Endothelial cell of umbilical vein (primary cell): ENCODE data around the gene TMEM229B. TPM values are rescaled to one million over a fixed set of nuclear protein-coding genes. Genes with fewer than 3 reads are reported as not detected.

Experiments
- BruUV-seq: library from RNA; stranded (reverse); fragments of 400-500 nt; replicated peaks from 2 replicates; lab custom pipeline; 2021; lab: Mats Ljungman, UMichigan
- CTCF ChIA-PET: fragments of 300-600, 350-600 bp; sonication (Branson Sonifier 250); formaldehyde crosslinking; loops from one replicate; lab custom pipeline; 2021; ENCODE audit warnings: antibody characterized with exemption, inconsistent platforms; lab: Charles Lee
- POLR2A ChIA-PET: fragments of 300-600, 350-600 bp; sonication (Branson Sonifier 250); formaldehyde crosslinking; loops from one replicate; lab custom pipeline; 2021; ENCODE audit warnings: antibody characterized with exemption, inconsistent platforms; lab: Charles Lee
- DNase-seq: peaks from one replicate; pipeline ENCODE4 v3.0.0-alpha.2; 2011; ENCODE audit warnings: low read depth, low spot score
- FAIRE-seq: peaks from 2 replicates; lab custom pipeline; 2011; peaks lifted over from hg19 to GRCh38; lab: Jason Lieb, UNC
- H2AFZ ChIP-seq: 2 replicates; pipeline ENCODE4 v1.6.0; 2012; ENCODE audit warnings: low read depth, low read length, control low read depth, inconsistent platforms
- H3K27ac ChIP-seq: 2 replicates; pipeline ENCODE4 v1.5.1; 2011; ENCODE audit warnings: low read depth, mild to moderate bottlenecking, control low read depth, low read length, moderate library complexity; ENCODE audit not compliant: insufficient read depth
- H3K27me3 ChIP-seq, 2 experiments: 2 replicates each; pipeline versions ENCODE4 v1.6.0 to v1.6.1; 2011; ENCODE audit warnings: low read length in 2 of 2, mixed read lengths in 1 of 2; ENCODE audit not compliant: control insufficient read depth in 2 of 2, insufficient read depth in 2 of 2
- H3K36me3 ChIP-seq, 2 experiments: 2 replicates in 1 of 2; 3 replicates in 1 of 2; pipeline ENCODE4 v1.5.1; 2011; ENCODE audit warnings: low read length in 2 of 2, mild to moderate bottlenecking in 1 of 2, moderate library complexity in 1 of 2; ENCODE audit not compliant: control insufficient read depth in 2 of 2, insufficient read depth in 2 of 2; ENCODE audit errors: extremely low read depth in 1 of 2
- H3K4me1 ChIP-seq: 3 replicates; pipeline ENCODE4 v1.5.1; 2011; ENCODE audit warnings: mild to moderate bottlenecking, low read length; ENCODE audit not compliant: control insufficient read depth, insufficient read depth; ENCODE audit errors: extremely low read depth
- H3K4me2 ChIP-seq: 2 replicates; pipeline ENCODE4 v1.6.1; 2011; ENCODE audit warnings: low read length, control low read depth, mixed read lengths; ENCODE audit not compliant: insufficient read depth
- H3K4me3 ChIP-seq, 3 experiments: fragments of 200-600 bp in 1 of 3; sonication (generic), shearing (Covaris generic) in 1 of 3; replicated peaks in 1 of 3; 2 replicates each; pipeline ENCODE4 v1.5.1; 2011 to 2016; ENCODE audit warnings: control low read depth in 3 of 3, low read length in 3 of 3, mild to moderate bottlenecking in 2 of 3, inconsistent platforms in 1 of 3, low read depth in 1 of 3, moderate library complexity in 1 of 3; ENCODE audit not compliant: insufficient read depth in 1 of 3
- H3K79me2 ChIP-seq: 2 replicates; pipeline ENCODE4 v1.6.0; 2012; ENCODE audit warnings: low read length, inconsistent platforms; ENCODE audit not compliant: control insufficient read depth, insufficient read depth
- H3K9ac ChIP-seq: replicated peaks from 2 replicates; pipeline ENCODE3; 2011; ENCODE audit warnings: low read length, control low read depth; ENCODE audit not compliant: insufficient read depth; ENCODE audit errors: extremely low read depth
- H3K9me1 ChIP-seq: replicated peaks from 3 replicates; pipeline ENCODE4 v1.6.0; 2011; ENCODE audit warnings: mild to moderate bottlenecking, low read length; ENCODE audit not compliant: control insufficient read depth, insufficient read depth; ENCODE audit errors: extremely low read depth
- H3K9me3 ChIP-seq: replicated peaks from 2 replicates; pipeline ENCODE4 v1.5.1; 2012; ENCODE audit warnings: low read length, inconsistent platforms; ENCODE audit not compliant: control insufficient read depth, insufficient read depth
- H4K20me1 ChIP-seq: replicated peaks from 2 replicates; pipeline ENCODE3; 2011; ENCODE audit warnings: mild to moderate bottlenecking, low read length; ENCODE audit not compliant: control insufficient read depth, insufficient read depth; ENCODE audit errors: extremely low read depth
- EZH2 ChIP-seq: IDR thresholded peaks from 2 replicates; pipeline ENCODE4 v1.6.1; 2012; ENCODE audit warnings: borderline replicate concordance, low read depth, mild to moderate bottlenecking, moderate library complexity, low read length, inconsistent platforms; ENCODE audit not compliant: severe bottlenecking
- FOS ChIP-seq: IDR thresholded peaks from 2 replicates; pipeline ENCODE4 v1.6.1; 2011; ENCODE audit warnings: mild to moderate bottlenecking, low read length, moderate library complexity, borderline replicate concordance; ENCODE audit not compliant: insufficient read depth
- GATA2 ChIP-seq: IDR thresholded peaks from 2 replicates; pipeline ENCODE4 v1.7.0; 2011; ENCODE audit warnings: low read depth, mild to moderate bottlenecking, moderate library complexity, mixed read lengths, low read length; ENCODE audit not compliant: insufficient read length, insufficient read depth
- JUN ChIP-seq: IDR thresholded peaks from 2 replicates; pipeline ENCODE4 v1.6.1; 2011; ENCODE audit warnings: borderline replicate concordance, low read depth; ENCODE audit not compliant: insufficient read length, insufficient read depth
- MYC ChIP-seq: IDR thresholded peaks from one replicate; pipeline ENCODE4 v1.6.1; 2011; ENCODE audit warnings: mild to moderate bottlenecking, low read depth, low read length
- POLR2A ChIP-seq: IDR thresholded peaks from 2 replicates; pipeline ENCODE4 v1.6.1; 2012; ENCODE audit warnings: low read depth, mild to moderate bottlenecking, control low read depth, low read length
- POLR2AphosphoS5 ChIP-seq: IDR thresholded peaks from 2 replicates; pipeline ENCODE4 v1.6.1; 2012; ENCODE audit warnings: low read depth, mild to moderate bottlenecking, control low read depth, low read length, moderate library complexity; ENCODE audit not compliant: insufficient read depth
- dilution Hi-C: fragments of 300-500 bp; cut with MboI; formaldehyde crosslinking; loops from one replicate; pipeline ENCODE4 v1.15.0; 2019; ENCODE audit warnings: low sequenced_read_pairs; ENCODE audit not compliant: extremely low pct_ligation_motif_present
- intact Hi-C: fragments of 100-400 bp; cut with micrococcal nuclease; formaldehyde crosslinking; loops from one replicate; pipeline ENCODE4 v1.10.0; 2022
- polyA plus RNA-seq, 4 experiments: library from polyadenylated mRNA; depleted of rRNA in 3 of 4; stranded (reverse) in 3 of 4; unstranded in 1 of 4; fragments of >200 nt; gene quantifications; 2 replicates each; pipeline versions ENCODE4 v1.2.1 to v1.2.3, GENCODE V29; 2011 to 2012; ENCODE audit warnings: missing spikeins in 1 of 4
- total RNA-seq: library from RNA; stranded (reverse); gene quantifications from 2 replicates; pipeline ENCODE4 v1.2.3, GENCODE V29; 2021
- TF ChIP-seq, protein P1 (sequence below), 2 donors: IDR thresholded peaks; 1 replicate in 1 of 2; 2 replicates in 1 of 2; pipeline ENCODE4 v1.5.1; 2011; ENCODE audit warnings: low read length in 2 of 2, mild to moderate bottlenecking in 2 of 2, moderate library complexity in 2 of 2, control low read depth in 1 of 2, inconsistent platforms in 1 of 2, low read depth in 1 of 2; ENCODE audit not compliant: insufficient read depth in 1 of 2; ENCODE audit errors: extremely low read depth in 1 of 2
- TF ChIP-seq, protein P2 (sequence below): IDR thresholded peaks from 2 replicates; pipeline ENCODE4 v1.6.1; 2011; ENCODE audit not compliant: insufficient read depth, insufficient read length

The TMEM229B gene
- total and polyA plus RNA-seq, 2 donors (not counting 3 experiments of a cell fraction or from before 2014, with no cell fraction given) = 0.03 TPM; not detected in 1

DNA sequence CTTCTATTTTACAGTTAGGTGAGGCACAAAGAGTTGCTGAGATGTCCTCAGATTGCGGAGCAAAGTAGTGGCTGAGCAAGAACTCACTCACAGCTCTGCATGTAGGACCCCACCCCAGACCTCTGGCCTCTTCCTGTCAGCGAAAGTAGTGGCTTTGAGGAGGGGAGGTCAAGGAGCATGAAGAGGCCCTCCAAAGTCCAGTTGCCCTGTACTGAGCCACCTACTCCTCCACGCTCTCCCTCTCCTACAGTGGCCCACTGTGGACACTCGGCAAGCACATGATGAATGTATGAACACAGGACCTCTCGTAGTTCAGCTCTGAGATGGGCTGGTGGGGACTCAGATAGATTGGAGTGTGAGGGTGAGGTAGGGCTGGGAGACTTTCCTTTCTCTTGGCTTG, 39.2 kb upstream of the TMEM229B start:
- no peak for TF ChIP-seq FOS
- TF ChIP-seq JUN = no peak
- TF ChIP-seq, protein P1, sequence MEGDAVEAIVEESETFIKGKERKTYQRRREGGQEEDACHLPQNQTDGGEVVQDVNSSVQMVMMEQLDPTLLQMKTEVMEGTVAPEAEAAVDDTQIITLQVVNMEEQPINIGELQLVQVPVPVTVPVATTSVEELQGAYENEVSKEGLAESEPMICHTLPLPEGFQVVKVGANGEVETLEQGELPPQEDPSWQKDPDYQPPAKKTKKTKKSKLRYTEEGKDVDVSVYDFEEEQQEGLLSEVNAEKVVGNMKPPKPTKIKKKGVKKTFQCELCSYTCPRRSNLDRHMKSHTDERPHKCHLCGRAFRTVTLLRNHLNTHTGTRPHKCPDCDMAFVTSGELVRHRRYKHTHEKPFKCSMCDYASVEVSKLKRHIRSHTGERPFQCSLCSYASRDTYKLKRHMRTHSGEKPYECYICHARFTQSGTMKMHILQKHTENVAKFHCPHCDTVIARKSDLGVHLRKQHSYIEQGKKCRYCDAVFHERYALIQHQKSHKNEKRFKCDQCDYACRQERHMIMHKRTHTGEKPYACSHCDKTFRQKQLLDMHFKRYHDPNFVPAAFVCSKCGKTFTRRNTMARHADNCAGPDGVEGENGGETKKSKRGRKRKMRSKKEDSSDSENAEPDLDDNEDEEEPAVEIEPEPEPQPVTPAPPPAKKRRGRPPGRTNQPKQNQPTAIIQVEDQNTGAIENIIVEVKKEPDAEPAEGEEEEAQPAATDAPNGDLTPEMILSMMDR (IDR thresholded peaks at IDR 0.05; ENCODE audit: extremely low read depth in 1 of 2, insufficient read depth in 1 of 2, low read depth in 1 of 2, low read length in 2 of 2) = no peak
- TF ChIP-seq, protein P2, sequence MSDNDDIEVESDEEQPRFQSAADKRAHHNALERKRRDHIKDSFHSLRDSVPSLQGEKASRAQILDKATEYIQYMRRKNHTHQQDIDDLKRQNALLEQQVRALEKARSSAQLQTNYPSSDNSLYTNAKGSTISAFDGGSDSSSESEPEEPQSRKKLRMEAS = no peak
- no peak for TF ChIP-seq POLR2AphosphoS5
- no peak for TF ChIP-seq POLR2A
- TF ChIP-seq GATA2 = no peak
- TF ChIP-seq EZH2 = no peak
- TF ChIP-seq MYC = no peak
- H3K9me1 ChIP-seq = no peaks in the 10 kb centered on the region
- DNase-seq (no peak), FAIRE-seq (no peak)
- H3K27ac ChIP-seq = no peak overlapping the region
- ChIA-PET CTCF (interaction anchor here (0.8 to 3.6 kb wide), 11 partner anchors 11 to 177 kb away, joined by 3 to 336 read pairs (median 29); no protein-coding TSS in a partner anchor), POLR2A (no interaction called here)
- no peaks in the 10 kb centered on the region for H4K20me1 ChIP-seq
- dilution Hi-C loops (no loop called here), intact Hi-C loops (loop anchor here (2.0 kb wide), 1 partner anchor 139 kb away; no protein-coding TSS in a partner anchor)
- H2AFZ ChIP-seq = no peak overlapping the region
- BruUV-seq = no TSS peak
- no peaks in the 10 kb centered on the region for H3K36me3 ChIP-seq
- no peak overlapping the region for H3K4me2 ChIP-seq
- no peaks in the 10 kb centered on the region for H3K79me2 ChIP-seq
- H3K9me3 ChIP-seq = no peaks in the 10 kb centered on the region
- H3K4me3 ChIP-seq = no peak overlapping the region
- H3K9ac ChIP-seq = no peak overlapping the region
- no peaks in the 10 kb centered on the region for H3K4me1 ChIP-seq
- H3K27me3 ChIP-seq = peaks cover 30 to 40% of the 10 kb centered on the region in 2 experiments
